GM19238 (cell line): ENCODE measurements around the gene PRKG1.
"Not testable (repeated sequence)": the region's sequence is repeated elsewhere in the genome, so short reads cannot be mapped to it uniquely, and the experiment has no call there.

Source experiments
- DNase-seq: peaks from one replicate; pipeline ENCODE4 v3.0.0; 2011; ENCODE audit warnings: low spot score; ENCODE audit not compliant: insufficient read length

The PRKG1 gene

GRCh38 chr10:52039002-52039793 is 964.9 kb downstream of the PRKG1 start:
- DNase-seq = not testable (repeated sequence)

- DNase-seq = no peak
These were observed 966.2 kb downstream of the PRKG1 start for GRCh38 chr10:52040486-52040885.

GRCh38 chr10:52043811-52044210 is 969.5 kb downstream of the PRKG1 start:
- DNase-seq = no peak

- no peak for DNase-seq
These were observed 973.8 kb downstream of the PRKG1 start for GRCh38 chr10:52048051-52048450.

- DNase-seq = no peak
These were observed 976.3 kb downstream of the PRKG1 start for GRCh38 chr10:52050429-52051047.

GRCh38 chr10:52053497-52053896 is 979.2 kb downstream of the PRKG1 start:
- DNase-seq = no peak

GRCh38 chr10:52056291-52056690 is 982.0 kb downstream of the PRKG1 start:
- no peak for DNase-seq

- DNase-seq = no peak
These were observed 984.8 kb downstream of the PRKG1 start for GRCh38 chr10:52059089-52059488.

- DNase-seq = no peak
These were observed 988.9 kb downstream of the PRKG1 start for GRCh38 chr10:52063159-52063558.

GRCh38 chr10:52064084-52064845 is 990.0 kb downstream of the PRKG1 start:
- no peak for DNase-seq

GRCh38 chr10:52066383-52066782 is 992.1 kb downstream of the PRKG1 start:
- DNase-seq = no peak

GRCh38 chr10:52068485-52068884 is 994.2 kb downstream of the PRKG1 start:
- no peak for DNase-seq

GRCh38 chr10:52071814-52072213 is 997.5 kb downstream of the PRKG1 start:
- no peak for DNase-seq

GRCh38 chr10:52074505-52075026 is 1000.3 kb downstream of the PRKG1 start:
- no peak for DNase-seq

GRCh38 chr10:52077814-52078213 is 1003.5 kb downstream of the PRKG1 start:
- no peak for DNase-seq

- no peak for DNase-seq
These were observed 1004.2 kb downstream of the PRKG1 start for GRCh38 chr10:52078397-52078937.

GRCh38 chr10:52082307-52082706 is 1008.0 kb downstream of the PRKG1 start:
- no peak for DNase-seq

- DNase-seq = no peak
These were observed 1009.1 kb downstream of the PRKG1 start for GRCh38 chr10:52083422-52083821.

GRCh38 chr10:52092390-52092789 is 1018.1 kb downstream of the PRKG1 start:
- no peak for DNase-seq

GRCh38 chr10:52098130-52098529 is 1023.8 kb downstream of the PRKG1 start:
- no peak for DNase-seq

- DNase-seq = no peak
These were observed 1024.8 kb downstream of the PRKG1 start for GRCh38 chr10:52099026-52099600.
